Tibial artery (tissue), 4 donors: ENCODE data around the gene SOD3.

ENCODE experiments used
- DNase-seq, 2 donors: peaks; one replicate each; pipeline ENCODE4 v3.0.0-alpha.2; 2019
- H3K27ac ChIP-seq, 2 donors: fragments of 200-600 bp; sonication (generic) in 1 of 2; 1 replicate in 1 of 2; 2 replicates in 1 of 2; pipeline ENCODE4 v1.5.1; 2018 to 2019; ENCODE audit warnings: mild to moderate bottlenecking in 1 of 2
- H3K27me3 ChIP-seq, 2 donors: fragments of 200-600 bp; sonication (generic) in 1 of 2; one replicate each; pipeline versions ENCODE4 v1.5.1 to v1.6.0; 2016 to 2019
- H3K36me3 ChIP-seq, 3 donors: fragments of 200-600 bp; sonication (generic) in 2 of 3; one replicate each; pipeline ENCODE4 v1.5.1; 2016 to 2019; ENCODE audit warnings: mild to moderate bottlenecking in 2 of 3
- H3K4me1 ChIP-seq, 4 donors: fragments of 200-600 bp; sonication (generic) in 2 of 4; 1 replicate in 3 of 4; 2 replicates in 1 of 4; pipeline ENCODE4 v1.5.1; 2016 to 2019
- H3K4me3 ChIP-seq, 2 donors: fragments of 200-600 bp; sonication (generic) in 1 of 2; 1 replicate in 1 of 2; 2 replicates in 1 of 2; pipeline ENCODE4 v1.5.1; 2018 to 2019; ENCODE audit warnings: mild to moderate bottlenecking in 2 of 2
- H3K9me3 ChIP-seq, 3 donors: fragments of 200-600 bp; sonication (generic) in 1 of 3; one replicate each; pipeline ENCODE4 v1.5.1; 2016 to 2019
- intact Hi-C: fragments of 100-400 bp; cut with DNase I; formaldehyde crosslinking; loops from one replicate; pipeline ENCODE4 v1.15.0; 2023; ENCODE audit warnings: low total_unique reads
- TF ChIP-seq, protein P1 (sequence below), 2 experiments: fragments of 200-600 bp in 1 of 2; fragments of 450-650 bp in 1 of 2; IDR thresholded peaks; one replicate each; pipeline ENCODE4 v1.5.1; 2017 to 2019; ENCODE audit warnings: antibody characterized with exemption in 2 of 2, mild to moderate bottlenecking in 1 of 2, moderate library complexity in 1 of 2

The SOD3 gene

DNA sequence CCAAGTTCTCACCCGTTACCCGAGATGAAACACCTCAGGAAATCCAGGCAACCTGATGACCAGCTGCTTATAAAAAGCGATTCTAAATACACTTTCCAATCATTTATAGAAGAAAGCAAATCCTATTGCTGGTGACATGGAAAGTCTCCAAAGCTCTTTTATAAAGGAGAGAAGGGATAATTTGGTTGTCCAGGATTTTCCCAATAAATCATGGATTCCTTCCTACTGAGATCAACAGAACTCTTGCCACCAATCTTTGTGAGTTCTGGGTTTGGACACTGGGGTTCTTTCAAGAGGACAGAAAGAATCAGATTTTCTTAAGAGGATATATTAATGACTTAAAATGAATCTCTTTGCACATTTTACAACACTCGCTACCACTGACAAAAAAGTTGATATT is 24.7 kb upstream of the SOD3 start:
- Histone ChIP-seq H3K4me1 (no peaks in the 10 kb centered on the region), H3K4me3 (no peak overlapping the region), H3K27ac (no peak overlapping the region), H3K9me3 (no peaks in the 10 kb centered on the region), H3K27me3 (no peaks in the 10 kb centered on the region), H3K36me3 (no peaks in the 10 kb centered on the region)
- intact Hi-C loops, result no loop called here
- TF ChIP-seq, protein P1, sequence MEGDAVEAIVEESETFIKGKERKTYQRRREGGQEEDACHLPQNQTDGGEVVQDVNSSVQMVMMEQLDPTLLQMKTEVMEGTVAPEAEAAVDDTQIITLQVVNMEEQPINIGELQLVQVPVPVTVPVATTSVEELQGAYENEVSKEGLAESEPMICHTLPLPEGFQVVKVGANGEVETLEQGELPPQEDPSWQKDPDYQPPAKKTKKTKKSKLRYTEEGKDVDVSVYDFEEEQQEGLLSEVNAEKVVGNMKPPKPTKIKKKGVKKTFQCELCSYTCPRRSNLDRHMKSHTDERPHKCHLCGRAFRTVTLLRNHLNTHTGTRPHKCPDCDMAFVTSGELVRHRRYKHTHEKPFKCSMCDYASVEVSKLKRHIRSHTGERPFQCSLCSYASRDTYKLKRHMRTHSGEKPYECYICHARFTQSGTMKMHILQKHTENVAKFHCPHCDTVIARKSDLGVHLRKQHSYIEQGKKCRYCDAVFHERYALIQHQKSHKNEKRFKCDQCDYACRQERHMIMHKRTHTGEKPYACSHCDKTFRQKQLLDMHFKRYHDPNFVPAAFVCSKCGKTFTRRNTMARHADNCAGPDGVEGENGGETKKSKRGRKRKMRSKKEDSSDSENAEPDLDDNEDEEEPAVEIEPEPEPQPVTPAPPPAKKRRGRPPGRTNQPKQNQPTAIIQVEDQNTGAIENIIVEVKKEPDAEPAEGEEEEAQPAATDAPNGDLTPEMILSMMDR (IDR thresholded peaks at IDR 0.05), result no peak
- DNase-seq, result no peak

DNA sequence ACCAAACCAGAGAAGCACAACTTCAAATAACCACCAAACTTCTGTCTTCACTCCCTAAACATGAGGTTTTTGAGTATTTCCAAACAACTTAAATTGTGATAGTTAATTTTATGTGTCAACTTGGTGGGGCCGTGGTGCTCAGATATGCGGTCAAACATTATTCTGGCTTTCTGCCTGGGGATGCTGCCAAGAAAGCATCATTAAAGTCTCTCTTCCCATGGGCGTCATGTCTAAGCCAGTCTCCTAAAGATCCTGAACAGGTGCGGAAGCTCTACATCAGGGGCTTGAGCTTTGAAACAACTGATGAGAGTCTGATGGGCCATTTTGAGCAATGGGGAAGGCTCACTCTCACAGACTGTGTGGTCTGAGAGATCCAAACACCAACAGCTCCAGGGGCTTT is 24.1 kb upstream of the SOD3 start:
- no peak for DNase-seq
- Histone ChIP-seq H3K4me1 (no peaks in the 10 kb centered on the region), H3K4me3 (no peak overlapping the region), H3K9me3 (no peaks in the 10 kb centered on the region), H3K36me3 (no peaks in the 10 kb centered on the region), H3K27me3 (no peaks in the 10 kb centered on the region), H3K27ac (no peak overlapping the region)
- TF ChIP-seq, protein P1 (IDR thresholded peaks at IDR 0.05), result no peak
- intact Hi-C loops, result no loop called here

DNA sequence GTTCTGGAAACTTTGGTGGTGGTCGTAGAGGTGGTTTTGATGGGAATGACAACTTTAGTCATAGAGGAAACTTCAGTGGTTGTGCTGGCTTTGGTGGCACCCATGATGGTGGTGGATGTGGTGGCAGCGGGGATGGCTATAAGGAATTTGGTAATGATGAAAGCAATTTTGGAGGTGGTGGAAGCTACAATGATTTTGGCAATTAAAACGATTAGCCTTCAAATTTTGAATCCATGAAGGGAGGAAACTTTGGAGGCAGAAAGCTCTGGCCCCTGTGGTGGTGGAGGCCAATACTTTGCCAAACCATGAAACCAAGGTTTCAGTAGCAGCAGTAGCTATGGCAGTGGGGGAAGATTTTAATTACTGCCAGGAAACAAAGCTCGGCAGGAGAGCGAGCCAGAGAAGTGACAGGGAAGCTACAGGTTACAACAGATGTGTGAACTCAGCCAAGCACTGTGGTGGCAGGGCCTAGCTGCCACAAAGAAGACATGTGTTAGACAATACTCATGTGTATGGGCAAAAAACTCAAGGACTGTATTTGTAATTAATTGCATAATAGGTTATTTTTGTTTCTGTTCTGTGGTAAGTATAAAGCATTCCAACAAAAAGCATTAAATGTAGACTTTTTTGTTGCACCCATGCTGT is 23.2 kb upstream of the SOD3 start:
- H3K36me3 ChIP-seq, result no peaks in the 10 kb centered on the region
- H3K9me3 ChIP-seq, result no peaks in the 10 kb centered on the region
- no peaks in the 10 kb centered on the region for H3K27me3 ChIP-seq
- intact Hi-C loops, result no loop called here
- no peak overlapping the region for H3K27ac ChIP-seq
- no peak overlapping the region for H3K4me3 ChIP-seq
- DNase-seq, result no peak
- TF ChIP-seq, protein P1 (IDR thresholded peaks at IDR 0.05), result no peak
- no peaks in the 10 kb centered on the region for H3K4me1 ChIP-seq

DNA sequence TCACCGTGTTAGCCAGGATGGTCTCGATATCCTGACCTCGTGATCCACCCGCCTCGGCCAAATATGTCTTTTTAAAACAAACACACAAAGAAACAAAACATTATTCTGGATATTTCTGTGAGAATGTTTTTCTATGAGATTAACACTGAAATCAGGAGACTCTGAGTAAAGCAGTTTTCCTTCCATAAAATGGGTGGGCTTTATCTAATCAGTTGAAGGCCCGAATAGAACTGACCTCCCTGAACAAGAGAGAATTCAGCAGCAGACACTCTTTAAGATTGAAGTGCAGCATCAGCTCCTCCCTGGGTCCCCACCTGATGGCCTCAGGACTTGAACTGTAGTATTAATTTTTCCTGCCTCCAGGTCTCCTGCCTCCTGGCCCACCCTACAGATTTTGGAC is 22.4 kb upstream of the SOD3 start:
- TF ChIP-seq, protein P1 (IDR thresholded peaks at IDR 0.05), result no peak
- intact Hi-C loops, result no loop called here
- DNase-seq, result no peak

DNA sequence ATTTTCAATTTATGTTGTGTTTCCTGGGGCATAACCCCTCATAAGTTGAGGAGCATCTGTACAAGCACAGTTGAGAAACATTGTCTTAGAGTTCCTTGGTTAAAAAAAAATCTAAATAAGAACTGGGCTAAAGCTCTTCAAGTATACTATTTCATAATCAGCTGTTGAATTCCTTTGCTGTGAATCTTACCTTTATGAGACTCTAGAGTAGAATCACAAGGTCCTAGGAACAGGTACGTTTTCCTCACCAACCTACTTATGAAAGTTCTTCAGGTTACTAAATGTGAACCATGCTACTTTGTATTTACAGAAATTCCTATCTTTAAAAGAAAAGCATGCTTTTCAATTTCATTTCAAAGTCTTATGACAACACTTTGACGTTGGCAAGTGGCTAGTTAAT is 20.9 kb upstream of the SOD3 start:
- Histone ChIP-seq H3K9me3 (no peaks in the 10 kb centered on the region), H3K4me1 (peaks cover 0 to 14% (median 4%) of the 10 kb centered on the region in 4 donors), H3K27me3 (no peaks in the 10 kb centered on the region), H3K36me3 (no peaks in the 10 kb centered on the region), H3K4me3 (no peak overlapping the region), H3K27ac (no peak overlapping the region)
- intact Hi-C loops, result no loop called here
- DNase-seq, result no peak
- TF ChIP-seq, protein P1 (IDR thresholded peaks at IDR 0.05), result no peak

More for the DNA sequence above, 22.4 kb upstream of the SOD3 start:
- Histone ChIP-seq H3K4me3 (no peak overlapping the region), H3K36me3 (no peaks in the 10 kb centered on the region), H3K4me1 (no peaks in the 10 kb centered on the region), H3K27me3 (no peaks in the 10 kb centered on the region), H3K27ac (no peak overlapping the region), H3K9me3 (no peaks in the 10 kb centered on the region)
